ENCODE measurements around the gene SEMA5A.

Gene SEMA5A

DNA sequence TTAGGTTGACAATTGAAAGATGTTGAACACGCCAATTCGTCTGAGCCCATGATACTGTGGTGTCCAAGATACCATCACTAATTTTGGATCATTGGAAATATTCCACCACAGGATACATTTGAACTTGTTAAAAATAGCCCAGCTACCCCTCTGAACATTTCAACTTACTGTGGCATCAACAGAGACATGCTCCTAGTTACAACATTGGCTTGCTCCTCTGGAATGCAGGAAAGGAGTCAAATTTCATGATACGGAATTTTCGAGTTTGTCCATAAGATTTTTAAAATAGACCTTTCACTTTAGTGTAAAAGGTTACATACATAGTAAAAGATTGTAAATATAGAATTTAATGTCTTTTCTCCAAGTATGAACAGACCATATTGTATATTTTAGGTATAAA, 12.8 kb downstream of the SEMA5A start:
- TF ChIP-seq TAF1 (IDR thresholded peaks at IDR 0.05; ENCODE audit: borderline replicate concordance, insufficient read depth, low read length) (no peak), REST (IDR thresholded peaks at IDR 0.05; ENCODE audit: insufficient read depth in 1 of 2, low read depth in 2 of 2, low read length in 2 of 2) (no peak), FOXP2 (optimal IDR thresholded peaks at IDR 0.05; ENCODE audit: borderline replicate concordance, extremely low read depth, extremely low read length, insufficient read depth) (no peak), POLR2AphosphoS5 (IDR thresholded peaks at IDR 0.05; ENCODE audit: low read depth, low read length) (no peak), SIN3A (IDR thresholded peaks at IDR 0.05; ENCODE audit: borderline replicate concordance, insufficient read depth, low read length) (no peak)

DNA sequence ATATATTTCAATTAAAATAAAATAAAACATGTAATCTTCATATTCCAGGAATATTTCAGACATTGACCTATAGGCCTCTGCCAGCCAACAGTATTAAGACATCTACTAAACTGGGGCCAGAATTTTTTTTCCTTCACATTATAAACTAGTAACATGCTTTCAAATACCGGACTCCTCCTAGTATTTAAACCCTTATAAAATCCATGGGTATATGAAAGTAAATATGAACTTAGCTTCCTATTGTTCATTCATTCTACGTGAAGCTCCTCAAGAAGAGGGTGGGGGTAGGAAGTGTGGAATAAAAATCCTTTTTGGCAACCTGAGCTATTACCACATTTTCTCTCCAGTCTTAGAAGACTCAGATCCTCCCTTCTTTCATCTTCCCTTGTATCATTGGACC, 16.4 kb downstream of the SEMA5A start:
- TF ChIP-seq SIN3A (IDR thresholded peaks at IDR 0.05; ENCODE audit: borderline replicate concordance, insufficient read depth, low read length) (no peak), TAF1 (IDR thresholded peaks at IDR 0.05; ENCODE audit: borderline replicate concordance, insufficient read depth, low read length) (no peak), POLR2AphosphoS5 (IDR thresholded peaks at IDR 0.05; ENCODE audit: low read depth, low read length) (no peak), FOXP2 (optimal IDR thresholded peaks at IDR 0.05; ENCODE audit: borderline replicate concordance, extremely low read depth, extremely low read length, insufficient read depth) (no peak), REST (IDR thresholded peaks at IDR 0.05; ENCODE audit: insufficient read depth in 1 of 2, low read depth in 2 of 2, low read length in 2 of 2) (no peak)

GRCh38 chr5:9529041-9529480, 16.8 kb downstream of the SEMA5A start:
- TF ChIP-seq REST (IDR thresholded peaks at IDR 0.05; ENCODE audit: insufficient read depth in 1 of 2, low read depth in 2 of 2, low read length in 2 of 2) = no peak
- no peak for TF ChIP-seq TAF1 (IDR thresholded peaks at IDR 0.05; ENCODE audit: borderline replicate concordance, insufficient read depth, low read length)
- no peak for TF ChIP-seq FOXP2 (optimal IDR thresholded peaks at IDR 0.05; ENCODE audit: borderline replicate concordance, extremely low read depth, extremely low read length, insufficient read depth)
- TF ChIP-seq POLR2AphosphoS5 (IDR thresholded peaks at IDR 0.05; ENCODE audit: low read depth, low read length) = no peak
- no peak for TF ChIP-seq SIN3A (IDR thresholded peaks at IDR 0.05; ENCODE audit: borderline replicate concordance, insufficient read depth, low read length)

DNA sequence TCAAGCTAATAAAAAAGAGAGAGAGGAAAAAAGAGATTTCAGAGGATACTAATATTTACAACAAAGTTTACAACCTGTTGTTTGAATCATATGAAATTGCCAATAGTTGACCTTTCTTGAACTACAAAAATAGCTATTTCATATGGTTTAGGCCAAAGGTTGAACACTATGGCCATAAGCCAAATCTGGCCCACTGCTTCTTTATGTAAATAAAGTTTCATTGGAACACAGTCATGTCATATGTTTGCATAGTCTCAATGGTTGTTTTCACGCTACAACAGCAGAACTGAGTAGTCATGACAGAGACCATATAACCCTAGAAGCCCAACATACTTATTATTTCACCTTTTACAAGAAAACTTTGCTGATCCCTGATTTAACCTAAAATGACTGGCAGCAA, 20.9 kb downstream of the SEMA5A start:
- TF ChIP-seq FOXP2 (optimal IDR thresholded peaks at IDR 0.05; ENCODE audit: borderline replicate concordance, extremely low read depth, extremely low read length, insufficient read depth) = no peak

GRCh38 chr5:9523090-9523823, 22.6 kb downstream of the SEMA5A start:
- no peak for TF ChIP-seq TAF1 (IDR thresholded peaks at IDR 0.05; ENCODE audit: borderline replicate concordance, insufficient read depth, low read length)
- no peak for TF ChIP-seq POLR2AphosphoS5 (IDR thresholded peaks at IDR 0.05; ENCODE audit: low read depth, low read length)
- no peak for TF ChIP-seq SIN3A (IDR thresholded peaks at IDR 0.05; ENCODE audit: borderline replicate concordance, insufficient read depth, low read length)
- TF ChIP-seq REST (IDR thresholded peaks at IDR 0.05; ENCODE audit: insufficient read depth in 1 of 2, low read depth in 2 of 2, low read length in 2 of 2) = no peak
- no peak for TF ChIP-seq FOXP2 (optimal IDR thresholded peaks at IDR 0.05; ENCODE audit: borderline replicate concordance, extremely low read depth, extremely low read length, insufficient read depth)
